HG03103 (cell line): Measurements from ENCODE around the gene CELSR3.

ENCODE experiments used
- ATAC-seq: cut with Tn5 transposase; IDR thresholded peaks from one replicate; pipeline ENCODE4 v1.9.1; 2021; ENCODE audit warnings: low read depth; ENCODE audit not compliant: unreplicated experiment

The CELSR3 gene

GRCh38 chr3:48588230-48588629 is 74.5 kb downstream of the CELSR3 start:
- no peak for ATAC-seq

- no peak for ATAC-seq
Measured at GRCh38 chr3:48587686-48588085, 75.0 kb downstream of the CELSR3 start.
